HG03354 (cell line): ENCODE results near the gene RUFY1.
"Not testable (repeated sequence)": the region's sequence is repeated elsewhere in the genome, so short reads cannot be mapped to it uniquely, and the experiment has no call there.

ENCODE experiments used
- ATAC-seq: cut with Tn5 transposase; IDR thresholded peaks from one replicate; pipeline ENCODE4 v1.9.1; 2021; ENCODE audit warnings: mild to moderate bottlenecking; ENCODE audit not compliant: unreplicated experiment, poor library complexity, severe bottlenecking

Gene RUFY1

GRCh38 chr5:179550511-179551342, at the start of gene RUFY1:
RUFY1 (plus strand) TSS chr5:179550554; CDS start chr5:179550570, 16 bp downstream.
- peak; percentile 85 for ATAC-seq

- ATAC-seq, result not testable (repeated sequence)
Measured at GRCh38 chr5:179501997-179502396, 48.4 kb upstream of the RUFY1 start.

GRCh38 chr5:179502420-179502819, 47.9 kb upstream of the RUFY1 start:
- ATAC-seq, result not testable (repeated sequence)

GRCh38 chr5:179504191-179504590, 46.2 kb upstream of the RUFY1 start:
- ATAC-seq, result no peak

GRCh38 chr5:179504600-179505396, 45.6 kb upstream of the RUFY1 start:
- no peak for ATAC-seq

- no peak for ATAC-seq
Measured at GRCh38 chr5:179505636-179506261, 44.6 kb upstream of the RUFY1 start.

GRCh38 chr5:179509239-179509638, 41.1 kb upstream of the RUFY1 start:
- ATAC-seq, result no peak

- no peak for ATAC-seq
Measured at GRCh38 chr5:179509845-179510244, 40.5 kb upstream of the RUFY1 start.

GRCh38 chr5:179512452-179513000, 37.8 kb upstream of the RUFY1 start:
- no peak for ATAC-seq

- not testable (repeated sequence) for ATAC-seq
Measured at GRCh38 chr5:179515501-179515900, 34.9 kb upstream of the RUFY1 start.

- no peak for ATAC-seq
Measured at GRCh38 chr5:179516221-179516620, 34.1 kb upstream of the RUFY1 start.

GRCh38 chr5:179517746-179518145, 32.6 kb upstream of the RUFY1 start:
- not testable (repeated sequence) for ATAC-seq

GRCh38 chr5:179518369-179518768, 32.0 kb upstream of the RUFY1 start:
- peak; percentile 68 for ATAC-seq

- not testable (repeated sequence) for ATAC-seq
Measured at GRCh38 chr5:179519416-179520070, 30.8 kb upstream of the RUFY1 start.

GRCh38 chr5:179522107-179522506, 28.2 kb upstream of the RUFY1 start:
- ATAC-seq, result not testable (repeated sequence)

GRCh38 chr5:179526978-179527377, 23.4 kb upstream of the RUFY1 start:
- ATAC-seq, result no peak

GRCh38 chr5:179530069-179530998, 20.0 kb upstream of the RUFY1 start:
- peak; percentile 75 for ATAC-seq

GRCh38 chr5:179533024-179533423, 17.3 kb upstream of the RUFY1 start:
- ATAC-seq, result no peak
